Activated CD4-positive, alpha-beta T cell treated with anti-CD3 and anti-CD28 coated beads, Interleukin-2, amount 10 ng/mL, durations not matched to agents 7 days and 5 days (primary cell): ENCODE data around the gene ASXL2. TPM values are rescaled to one million over a fixed set of nuclear protein-coding genes. Genes with fewer than 3 reads are reported as not detected.

Experiments used
- CTCF ChIA-PET: fragments of 350-600 bp; sonication (Branson Sonifier 250); formaldehyde crosslinking; loops from one replicate; lab custom pipeline; 2021; ENCODE audit warnings: antibody characterized with exemption; lab: Charles Lee
- POLR2A ChIA-PET: fragments of 350-600 bp; sonication (Branson Sonifier 250); formaldehyde crosslinking; loops from one replicate; lab custom pipeline; 2021; ENCODE audit warnings: antibody characterized with exemption; lab: Charles Lee
- DNase-seq: peaks from one replicate; pipeline ENCODE4 v3.0.0-alpha.2; 2020
- H3K27ac Mint-ChIP-seq: one replicate; pipeline ENCODE4 v1.8.0; 2021; ENCODE audit warnings: mild to moderate bottlenecking, moderate library complexity, mixed read lengths
- H3K27me3 Mint-ChIP-seq: one replicate; pipeline ENCODE4 v1.8.0; 2021; ENCODE audit warnings: mixed read lengths
- H3K36me3 Mint-ChIP-seq: one replicate; pipeline ENCODE4 v1.8.0; 2021; ENCODE audit warnings: low read depth, mixed read lengths
- H3K4me1 Mint-ChIP-seq: one replicate; pipeline ENCODE4 v1.8.0; 2021; ENCODE audit warnings: mixed read lengths
- H3K4me3 Mint-ChIP-seq: one replicate; pipeline ENCODE4 v1.8.0; 2021; ENCODE audit warnings: mild to moderate bottlenecking, moderate library complexity, mixed read lengths
- H3K9me3 Mint-ChIP-seq: one replicate; pipeline ENCODE4 v1.8.0; 2021; ENCODE audit warnings: mixed read lengths
- total RNA-seq, 2 experiments: library from RNA; stranded (reverse); gene quantifications; one replicate each; pipeline ENCODE4 v1.2.3, GENCODE V29; 2021

ASXL2 gene
- total RNA-seq, 2 experiments from 2014 or later = 39.3 to 44.4 TPM

DNA sequence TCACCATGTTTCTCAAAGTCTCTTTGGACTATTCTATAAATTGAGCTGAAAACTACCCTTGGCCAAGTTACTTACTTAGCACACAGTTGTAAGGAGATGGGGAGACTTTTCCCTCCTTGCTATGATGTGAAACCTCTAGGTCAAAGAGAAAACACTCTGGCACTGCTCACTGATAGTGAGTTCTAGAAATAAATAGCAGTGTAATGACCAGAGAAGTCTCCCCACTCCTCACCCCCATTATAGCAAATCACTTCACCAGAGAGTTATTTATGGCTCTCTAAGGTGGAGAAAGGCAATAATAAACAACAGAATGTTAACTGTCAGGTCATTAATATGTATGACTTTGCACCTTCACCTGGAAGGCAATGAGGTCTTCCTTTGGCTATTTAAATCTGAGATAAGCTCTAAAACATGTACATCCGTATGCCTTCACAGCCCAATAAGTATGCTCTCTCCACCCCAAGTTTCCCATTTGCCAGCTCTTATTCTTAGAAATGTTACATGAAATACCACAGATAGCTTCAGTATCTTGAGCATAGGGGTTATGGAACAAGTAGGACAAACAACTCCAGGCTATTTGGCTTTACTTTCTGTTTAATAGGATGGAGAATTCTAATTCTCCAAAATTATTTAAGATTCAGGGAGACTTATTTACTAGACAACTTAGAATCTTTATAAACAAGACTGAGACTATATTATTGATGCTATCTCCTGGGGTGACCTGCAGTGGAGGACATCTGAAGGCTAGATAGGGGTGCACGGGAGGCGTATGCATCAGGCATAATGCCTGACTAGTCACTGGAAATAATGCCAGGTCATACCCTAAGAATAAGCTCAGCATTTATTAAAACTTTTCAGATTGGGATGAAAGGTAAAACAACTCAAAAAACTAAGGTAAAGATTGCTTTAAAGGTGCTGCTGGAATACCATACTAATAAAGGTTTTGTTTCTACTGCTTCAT is 139.6 kb downstream of the ASXL2 start:
- Mint-ChIP-seq H3K4me3 (no peak overlapping the region), H3K36me3 (peaks cover 31% of the 10 kb centered on the region), H3K27ac (peak overlapping the region; percentile 68), H3K9me3 (no peaks in the 10 kb centered on the region), H3K4me1 (peaks cover 20% of the 10 kb centered on the region), H3K27me3 (no peaks in the 10 kb centered on the region)
- POLR2A ChIA-PET = no interaction called here
- DNase-seq = no peak
- CTCF ChIA-PET = no interaction called here

DNA sequence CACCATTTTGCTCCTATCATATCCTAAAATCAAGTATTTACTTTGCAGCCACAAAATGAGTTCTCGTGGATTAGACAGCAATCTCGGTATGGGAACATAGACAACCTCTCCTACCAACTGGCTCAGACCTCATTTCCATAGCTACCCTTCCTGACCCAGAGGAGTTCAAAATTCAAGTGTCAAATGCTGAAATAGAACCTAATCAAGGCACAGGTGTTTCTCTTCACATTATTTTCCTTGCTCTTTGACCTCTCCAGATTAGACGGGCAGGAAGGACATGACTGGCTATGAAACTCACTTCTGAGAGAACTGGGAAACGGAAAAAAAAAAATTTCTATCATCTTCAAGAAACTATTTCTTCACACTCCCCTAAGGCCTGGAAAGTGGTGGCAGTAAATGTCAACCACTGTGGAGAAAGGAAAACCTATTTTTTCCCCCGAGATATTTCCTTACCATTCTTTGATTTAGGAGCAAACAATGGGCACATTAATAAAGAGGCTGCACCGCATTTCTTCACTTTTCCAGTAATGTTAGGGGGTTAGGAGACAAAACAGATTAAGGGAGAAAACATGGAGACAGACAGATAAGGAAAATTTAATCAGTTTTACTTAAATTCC is 141.3 kb downstream of the ASXL2 start:
- H3K4me3 Mint-ChIP-seq = no peak overlapping the region

DNA sequence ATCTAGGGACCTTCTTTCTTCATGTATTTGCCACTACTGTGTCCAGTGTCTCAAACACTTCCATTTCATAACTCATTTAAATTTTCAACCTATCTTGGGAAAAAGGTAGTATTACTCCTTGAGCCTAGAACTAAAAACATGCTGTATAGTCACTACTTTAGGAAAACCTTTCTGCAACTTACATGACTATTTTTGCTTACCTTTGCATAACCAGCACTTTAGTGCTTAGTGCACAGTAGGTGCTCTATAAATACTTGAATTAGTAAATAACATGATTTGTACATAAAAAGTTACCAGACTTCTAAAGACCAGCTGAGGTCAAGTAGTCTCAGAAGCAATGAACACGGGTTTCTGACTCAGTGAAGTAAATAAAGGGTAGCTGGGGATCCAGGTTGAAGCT is 142.5 kb downstream of the ASXL2 start:
- H3K4me1 Mint-ChIP-seq = peaks cover 1% of the 10 kb centered on the region
- H3K36me3 Mint-ChIP-seq = peaks cover 7% of the 10 kb centered on the region
- POLR2A ChIA-PET = no interaction called here
- no peak overlapping the region for H3K27ac Mint-ChIP-seq
- CTCF ChIA-PET = interaction anchor here (0.6 to 1.1 kb wide), 2 partner anchors 13 to 14 kb away, joined by 3 read pairs; no protein-coding TSS in a partner anchor
- H3K27me3 Mint-ChIP-seq = no peaks in the 10 kb centered on the region
- no peaks in the 10 kb centered on the region for H3K9me3 Mint-ChIP-seq
- no peak for DNase-seq
- no peak overlapping the region for H3K4me3 Mint-ChIP-seq

More for the DNA sequence above, 141.3 kb downstream of the ASXL2 start:
- no peak for DNase-seq
- Mint-ChIP-seq H3K27me3 (no peaks in the 10 kb centered on the region), H3K36me3 (peaks cover 14% of the 10 kb centered on the region), H3K4me1 (peaks cover 4% of the 10 kb centered on the region), H3K27ac (no peak overlapping the region), H3K9me3 (no peaks in the 10 kb centered on the region)
- CTCF ChIA-PET = no interaction called here
- POLR2A ChIA-PET = no interaction called here

DNA sequence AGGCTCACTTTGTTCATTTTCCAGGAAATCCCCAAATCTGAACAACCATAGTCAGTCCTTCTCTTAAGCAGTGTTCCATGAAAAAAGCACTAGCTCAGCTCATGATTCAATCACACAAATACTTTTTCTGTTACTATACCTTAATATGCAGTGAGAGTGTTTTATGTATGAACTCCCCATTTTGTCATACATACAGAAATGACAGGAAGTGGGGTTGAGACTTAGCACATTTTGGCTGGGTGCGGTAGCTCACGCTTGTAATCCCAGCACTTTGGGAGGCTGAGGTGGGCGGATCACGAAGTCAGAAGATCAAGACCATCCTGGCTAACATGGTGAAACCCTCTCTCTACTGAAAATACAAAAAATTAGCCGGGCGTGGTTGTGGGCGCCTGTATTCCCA is 149.7 kb downstream of the ASXL2 start:
- ChIA-PET POLR2A (no interaction called here), CTCF (no interaction called here)
- Mint-ChIP-seq H3K4me1 (peaks cover 4% of the 10 kb centered on the region), H3K36me3 (no peaks in the 10 kb centered on the region), H3K9me3 (no peaks in the 10 kb centered on the region), H3K27me3 (peaks cover 7% of the 10 kb centered on the region), H3K27ac (no peak overlapping the region), H3K4me3 (no peak overlapping the region)
- no peak for DNase-seq

- no peaks in the 10 kb centered on the region for H3K9me3 Mint-ChIP-seq
- ChIA-PET POLR2A (no interaction called here), CTCF (interaction anchor here (0.6 to 1.0 kb wide), 2 partner anchors 68 to 1290 kb away, joined by 3 to 5 read pairs; no protein-coding TSS in a partner anchor)
- H3K4me3 Mint-ChIP-seq = no peak overlapping the region
- H3K36me3 Mint-ChIP-seq = no peaks in the 10 kb centered on the region
- no peak for DNase-seq
- H3K27me3 Mint-ChIP-seq = peaks cover 7% of the 10 kb centered on the region
- peaks cover 6% of the 10 kb centered on the region for H3K4me1 Mint-ChIP-seq
- H3K27ac Mint-ChIP-seq = no peak overlapping the region
Observed at GRCh38 chr2:25726522-25726921, 151.8 kb downstream of the ASXL2 start.

DNA sequence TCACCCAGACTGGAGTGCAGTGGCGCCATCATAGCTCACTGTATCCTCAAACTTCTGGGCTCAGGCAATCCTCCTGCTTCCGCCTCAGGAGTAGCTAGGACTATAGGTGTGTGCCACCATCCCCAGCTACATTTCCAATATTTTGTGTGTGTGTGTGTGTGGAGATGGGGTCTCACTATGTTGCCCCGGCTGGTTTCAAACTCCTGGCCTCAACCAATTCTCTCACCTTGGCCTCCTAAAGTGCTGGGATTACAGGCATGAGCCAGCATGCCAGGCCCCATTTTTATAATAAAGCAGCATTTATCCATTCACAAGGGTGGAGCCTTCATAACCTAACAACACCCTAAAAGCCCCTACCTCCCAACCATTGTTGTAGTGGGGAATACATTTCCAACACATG is 152.4 kb downstream of the ASXL2 start:
- peaks cover 7% of the 10 kb centered on the region for H3K4me1 Mint-ChIP-seq
- CTCF ChIA-PET = interaction anchor here (0.6 kb wide), 1 partner anchor 1291 kb away, joined by 5 read pairs; no protein-coding TSS in a partner anchor
- peaks cover 11% of the 10 kb centered on the region for H3K27me3 Mint-ChIP-seq

DNA sequence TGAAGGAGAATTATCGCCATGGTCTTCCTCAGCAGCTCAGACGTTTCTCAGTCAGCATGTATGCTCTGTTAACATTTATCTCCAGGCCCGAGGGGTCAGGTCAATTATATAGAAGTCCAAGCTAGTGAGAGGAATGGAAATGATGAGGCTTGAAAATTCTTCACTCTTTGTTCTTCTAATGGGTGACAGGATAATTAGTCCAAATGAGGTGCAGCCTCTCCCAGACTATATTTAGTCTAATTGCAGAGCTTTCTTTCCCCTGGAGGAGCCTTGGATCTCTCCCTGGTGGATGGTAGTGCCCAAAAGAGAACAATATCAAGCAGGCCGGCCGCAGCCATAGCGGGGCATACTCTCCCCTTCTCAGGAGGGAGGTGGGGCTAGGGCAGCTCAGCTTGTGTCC is 153.5 kb downstream of the ASXL2 start:
- Mint-ChIP-seq H3K9me3 (no peaks in the 10 kb centered on the region), H3K27ac (no peak overlapping the region), H3K4me3 (no peak overlapping the region), H3K36me3 (no peaks in the 10 kb centered on the region), H3K4me1 (peaks cover 7% of the 10 kb centered on the region), H3K27me3 (peaks cover 12% of the 10 kb centered on the region)
- ChIA-PET CTCF (no interaction called here), POLR2A (no interaction called here)
- DNase-seq = no peak

More for the DNA sequence above, 152.4 kb downstream of the ASXL2 start:
- POLR2A ChIA-PET = no interaction called here
- H3K4me3 Mint-ChIP-seq = no peak overlapping the region
- H3K27ac Mint-ChIP-seq = no peak overlapping the region
- no peaks in the 10 kb centered on the region for H3K9me3 Mint-ChIP-seq
- no peaks in the 10 kb centered on the region for H3K36me3 Mint-ChIP-seq
- no peak for DNase-seq

- H3K9me3 Mint-ChIP-seq = no peaks in the 10 kb centered on the region
- no peak overlapping the region for H3K4me3 Mint-ChIP-seq
- H3K27ac Mint-ChIP-seq = no peak overlapping the region
- DNase-seq = no peak
- peaks cover 7% of the 10 kb centered on the region for H3K4me1 Mint-ChIP-seq
- CTCF ChIA-PET = interaction anchor here (0.6 to 1.6 kb wide), 3 partner anchors 14 to 77 kb away, joined by 3 to 4 read pairs (median 3); no protein-coding TSS in a partner anchor
- H3K27me3 Mint-ChIP-seq = peaks cover 8% of the 10 kb centered on the region
- POLR2A ChIA-PET = interaction anchor here (0.7 kb wide), 1 partner anchor 26 kb away, joined by 15 read pairs; no protein-coding TSS in a partner anchor
- no peaks in the 10 kb centered on the region for H3K36me3 Mint-ChIP-seq
Observed at GRCh38 chr2:25722224-25722623, 156.1 kb downstream of the ASXL2 start.

- Mint-ChIP-seq H3K27ac (no peak overlapping the region), H3K36me3 (no peaks in the 10 kb centered on the region), H3K4me3 (no peak overlapping the region), H3K4me1 (peaks cover 7% of the 10 kb centered on the region), H3K27me3 (peaks cover 8% of the 10 kb centered on the region), H3K9me3 (no peaks in the 10 kb centered on the region)
- CTCF ChIA-PET = interaction anchor here (1.5 to 1.6 kb wide), 2 partner anchors 12 to 15 kb away, joined by 3 to 5 read pairs; no protein-coding TSS in a partner anchor
- POLR2A ChIA-PET = no interaction called here
- no peak for DNase-seq
Observed at GRCh38 chr2:25720575-25720974, 157.7 kb downstream of the ASXL2 start.

GRCh38 chr2:25714740-25715139 is 163.5 kb downstream of the ASXL2 start:
- no peak overlapping the region for H3K27ac Mint-ChIP-seq
- H3K27me3 Mint-ChIP-seq = peaks cover 13% of the 10 kb centered on the region
- no peaks in the 10 kb centered on the region for H3K9me3 Mint-ChIP-seq
- DNase-seq = no peak
- CTCF ChIA-PET = interaction anchor here (2.8 kb wide), 1 partner anchor 16 kb away, joined by 15 read pairs; no protein-coding TSS in a partner anchor
- POLR2A ChIA-PET = interaction anchor here (0.7 kb wide), 1 partner anchor 8 kb away, joined by 3 read pairs; no protein-coding TSS in a partner anchor
- H3K4me3 Mint-ChIP-seq = no peak overlapping the region
- H3K36me3 Mint-ChIP-seq = peaks cover 3% of the 10 kb centered on the region
- peaks cover 16% of the 10 kb centered on the region for H3K4me1 Mint-ChIP-seq

DNA sequence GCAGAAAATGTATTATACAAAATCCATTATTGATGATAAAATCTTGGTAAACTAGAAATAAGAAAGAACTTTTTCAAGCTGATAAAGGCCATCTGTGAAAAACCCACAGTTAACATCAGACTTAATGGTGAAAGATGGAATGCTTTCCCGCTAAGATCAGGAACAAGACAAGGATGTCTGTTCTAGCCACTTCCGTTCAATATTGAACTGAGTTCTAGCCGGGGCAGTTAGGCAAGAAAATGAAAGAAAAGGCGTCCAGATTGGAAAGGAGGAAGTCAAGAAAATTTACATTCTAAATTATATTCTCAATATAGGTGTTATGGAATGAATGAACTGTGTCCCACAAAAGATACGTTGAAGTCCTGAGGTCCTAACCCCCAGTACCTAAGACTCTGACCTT is 165.8 kb downstream of the ASXL2 start:
- H3K27ac Mint-ChIP-seq = no peak overlapping the region
- H3K4me1 Mint-ChIP-seq = peaks cover 12% of the 10 kb centered on the region
- H3K9me3 Mint-ChIP-seq = no peaks in the 10 kb centered on the region
- CTCF ChIA-PET = no interaction called here
- POLR2A ChIA-PET = no interaction called here
- H3K27me3 Mint-ChIP-seq = peaks cover 13% of the 10 kb centered on the region
- DNase-seq = no peak
- peaks cover 3% of the 10 kb centered on the region for H3K36me3 Mint-ChIP-seq
- no peak overlapping the region for H3K4me3 Mint-ChIP-seq

DNA sequence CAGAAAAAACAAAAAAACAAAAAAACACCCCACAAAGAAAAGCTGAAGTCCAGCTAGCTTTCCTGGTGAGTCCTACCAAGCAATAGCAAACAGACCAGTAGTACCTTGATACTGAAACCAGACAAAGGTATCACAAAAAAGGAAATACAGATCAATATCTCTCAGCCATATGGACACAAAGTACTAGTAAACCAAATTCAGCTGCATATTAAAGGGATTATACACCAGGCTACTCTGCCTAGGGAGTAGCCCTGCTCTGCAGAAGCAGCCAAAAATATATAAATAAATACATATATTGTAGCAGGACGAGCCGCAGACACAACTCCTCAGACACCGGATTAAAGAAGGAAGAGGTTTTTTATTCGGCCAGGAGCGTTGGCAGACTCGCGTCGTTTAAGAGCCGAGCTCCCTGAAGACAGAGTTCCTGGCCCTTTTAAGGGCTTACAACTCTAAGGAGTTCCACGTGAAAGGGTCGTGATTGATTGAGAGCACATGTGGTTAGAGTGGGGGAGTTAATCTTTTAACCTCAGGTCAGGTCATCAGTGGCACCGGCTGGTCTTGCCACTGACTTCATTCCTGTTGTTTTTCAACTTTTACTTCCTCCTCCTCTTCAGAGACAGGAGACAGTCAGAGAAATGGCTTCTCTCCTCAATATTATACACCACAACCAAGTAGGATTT is 166.5 kb downstream of the ASXL2 start:
- Mint-ChIP-seq H3K27ac (peak overlapping the region; percentile 71), H3K9me3 (no peaks in the 10 kb centered on the region), H3K4me3 (no peak overlapping the region), H3K27me3 (peaks cover 13% of the 10 kb centered on the region), H3K4me1 (peaks cover 12% of the 10 kb centered on the region), H3K36me3 (peaks cover 3% of the 10 kb centered on the region)
- CTCF ChIA-PET = interaction anchor here (1.2 to 3.4 kb wide), 2 partner anchors 12 to 22 kb away, joined by 3 to 15 read pairs; no protein-coding TSS in a partner anchor
- no peak for DNase-seq
- POLR2A ChIA-PET = no interaction called here
